ENCODE results near the gene TMEM208. TPM values are rescaled to one million over a fixed set of nuclear protein-coding genes. Genes with fewer than 3 reads are reported as not detected.
A peak's percentile ranks its signal among the peaks of the same experiment; 100 is the strongest.

The TMEM208 gene
- total RNA-seq, 1 experiment from 2014 or later, result 53.5 TPM

GRCh38 chr16:67277999-67278772 is 51.3 kb downstream of the TMEM208 start:
- no peak for TF ChIP-seq CTCF (IDR thresholded peaks at IDR 0.05; ENCODE audit: unreplicated experiment)
- Mint-ChIP-seq H3K36me3 (ENCODE audit: insufficient read depth, unreplicated experiment) (peaks cover 34% of the 10 kb centered on the region), H3K9me3 (ENCODE audit: low read depth, unreplicated experiment) (no peaks in the 10 kb centered on the region), H3K27ac (ENCODE audit: unreplicated experiment) (peak overlapping the region; percentile 51), H3K4me3 (ENCODE audit: low read depth, unreplicated experiment) (peak overlapping the region; percentile 70), H3K4me1 (ENCODE audit: low read depth, unreplicated experiment) (peaks cover 19% of the 10 kb centered on the region), H3K27me3 (ENCODE audit: unreplicated experiment) (no peaks in the 10 kb centered on the region)
- intact Hi-C loops (cut with micrococcal nuclease; ENCODE audit: unreplicated experiment), result no loop called here
- DNase-seq, result peak; percentile 33
- CTCF ChIA-PET, result interaction anchor here (0.7 to 2.3 kb wide), 5 partner anchors 10 to 324 kb away, joined by 4 to 18 read pairs (median 7); partner anchors contain the start of gene FHOD1
- BruUV-seq (replicated peaks), result no TSS peak

Small RNA genes lying within 50 kb of the gene (microRNA-seq; reads per million reads assigned to microRNA genes)
- gene MIR328, result 163 reads per million, percentile 70 among the genes with 10 or more reads in this experiment

Other genes with a start within 250 kb of the TMEM208 start
- gene CES4A, start 238.5 kb upstream of the TMEM208 start, total RNA-seq (2022), result not detected in 2 replicates
- 116 and 131 TPM in 2 replicates for gene CBFB, start 198.0 kb upstream of the TMEM208 start, total RNA-seq (2022)
- 21.4 and 21.9 TPM in 2 replicates for gene PHAF1, start 117.2 kb upstream of the TMEM208 start, total RNA-seq (2022)
- 6.8 and 8.0 TPM in 2 replicates for gene B3GNT9, start 76.1 kb upstream of the TMEM208 start, total RNA-seq (2022)
- gene TRADD, start 67.2 kb upstream of the TMEM208 start, total RNA-seq (2022), result 34.9 and 42.7 TPM in 2 replicates
- 32.0 and 36.6 TPM in 2 replicates for gene FBXL8, start 67.2 kb upstream of the TMEM208 start, total RNA-seq (2022)
- 57.1 and 60.7 TPM in 2 replicates for gene HSF4, start 62.4 kb upstream of the TMEM208 start, total RNA-seq (2022)
- gene NOL3, start 56.6 kb upstream of the TMEM208 start, total RNA-seq (2022), result 33.5 and 35.7 TPM in 2 replicates
- gene MATCAP1, start 43.2 kb upstream of the TMEM208 start, total RNA-seq (2022), result 33.1 and 36.5 TPM in 2 replicates
- gene EXOC3L1, start 37.0 kb upstream of the TMEM208 start, total RNA-seq (2022), result 0.31 and 1.2 TPM in 2 replicates
- 95.3 and 101 TPM in 2 replicates for gene E2F4, start 35.0 kb upstream of the TMEM208 start, total RNA-seq (2022)
- gene ELMO3, start 28.0 kb upstream of the TMEM208 start, total RNA-seq (2022), result 31.9 and 43.2 TPM in 2 replicates
- 37.2 and 37.9 TPM in 2 replicates for gene FHOD1, start 20.4 kb downstream of the TMEM208 start, total RNA-seq (2022)
- gene SLC9A5, start 21.8 kb downstream of the TMEM208 start, total RNA-seq (2022), result 2.4 and 4.4 TPM in 2 replicates
- 5.5 and 9.2 TPM in 2 replicates for gene PLEKHG4, start 52.4 kb downstream of the TMEM208 start, total RNA-seq (2022)
- gene KCTD19, start 99.6 kb downstream of the TMEM208 start, total RNA-seq (2022), result 3.8 and 5.6 TPM in 2 replicates
- 7.1 and 9.2 TPM in 2 replicates for gene LRRC36, start 99.7 kb downstream of the TMEM208 start, total RNA-seq (2022)
- gene TPPP3, start 166.4 kb downstream of the TMEM208 start, total RNA-seq (2022), result 8.5 and 8.8 TPM in 2 replicates
- 22.6 and 24.4 TPM in 2 replicates for gene ZDHHC1, start 189.3 kb downstream of the TMEM208 start, total RNA-seq (2022)
- 10.2 and 10.8 TPM in 2 replicates for gene HSD11B2, start 204.0 kb downstream of the TMEM208 start, total RNA-seq (2022)